H9 (cell line): ENCODE measurements around the gene PPP3CA. TPM values are rescaled to one million over a fixed set of nuclear protein-coding genes. Genes with fewer than 3 reads are reported as not detected.

Source experiments
- DNase-seq: peaks from one replicate; pipeline ENCODE4 v3.0.0-alpha.2; 2017
- H2AFZ ChIP-seq: one replicate; pipeline ENCODE4 v1.6.1; 2013; ENCODE audit warnings: mild to moderate bottlenecking, low read length, control low read depth, moderate library complexity
- H2AK5ac ChIP-seq: 2 replicates; pipeline ENCODE4 v1.6.1; 2013; ENCODE audit warnings: low read length, control low read depth, mixed read lengths; ENCODE audit not compliant: insufficient read length
- H2BK120ac ChIP-seq: one replicate; pipeline ENCODE4 v1.6.1; 2013; ENCODE audit warnings: low read depth, mild to moderate bottlenecking, low read length, control low read depth, inconsistent platforms; ENCODE audit not compliant: poor library complexity, severe bottlenecking
- H2BK12ac ChIP-seq: 2 replicates; pipeline ENCODE4 v1.6.1; 2013; ENCODE audit warnings: low read length, control low read depth, mixed read lengths, low read depth; ENCODE audit not compliant: insufficient read length
- H2BK15ac ChIP-seq: 2 replicates; pipeline ENCODE4 v1.6.1; 2013; ENCODE audit warnings: low read depth, low read length, control low read depth
- H2BK20ac ChIP-seq: one replicate; pipeline ENCODE4 v1.6.1; 2013; ENCODE audit warnings: low read depth, mild to moderate bottlenecking, low read length, control low read depth, inconsistent platforms; ENCODE audit not compliant: poor library complexity, severe bottlenecking
- H2BK5ac ChIP-seq: 2 replicates; pipeline ENCODE4 v1.6.1; 2013; ENCODE audit warnings: low read length, control low read depth, mixed read lengths; ENCODE audit not compliant: insufficient read length
- H3K14ac ChIP-seq: 2 replicates; pipeline ENCODE4 v1.6.1; 2013; ENCODE audit warnings: low read length, control low read depth; ENCODE audit not compliant: insufficient read depth
- H3K18ac ChIP-seq: 2 replicates; pipeline ENCODE4 v1.6.1; 2013; ENCODE audit warnings: low read depth, mild to moderate bottlenecking, mixed read lengths, low read length, control low read depth; ENCODE audit not compliant: insufficient read length
- H3K23ac ChIP-seq: 2 replicates; pipeline ENCODE4 v1.6.1; 2013; ENCODE audit warnings: low read length, control low read depth, mixed read lengths, low read depth; ENCODE audit not compliant: insufficient read length
- H3K23me2 ChIP-seq: 2 replicates; pipeline ENCODE4 v1.6.1; 2013; ENCODE audit warnings: low read depth, mild to moderate bottlenecking, mixed read lengths, low read length, control low read depth; ENCODE audit not compliant: insufficient read length, poor library complexity, severe bottlenecking
- H3K27ac ChIP-seq: 2 replicates; pipeline ENCODE4 v1.5.1; 2013; ENCODE audit warnings: low read length, control low read depth, mixed read lengths, low read depth; ENCODE audit not compliant: insufficient read length
- H3K27me3 ChIP-seq: 2 replicates; pipeline ENCODE4 v1.6.1; 2013; ENCODE audit warnings: low read length, control low read depth, inconsistent platforms; ENCODE audit not compliant: insufficient read depth
- H3K4ac ChIP-seq: 2 replicates; pipeline ENCODE4 v1.6.1; 2013; ENCODE audit warnings: low read depth, mild to moderate bottlenecking, control low read depth, inconsistent platforms, low read length, moderate library complexity
- H3K4me1 ChIP-seq: 2 replicates; pipeline ENCODE4 v1.6.1; 2013; ENCODE audit warnings: low read length, control low read depth, inconsistent platforms; ENCODE audit not compliant: insufficient read depth
- H3K4me2 ChIP-seq: 2 replicates; pipeline ENCODE4 v1.6.1; 2013; ENCODE audit warnings: low read length, control low read depth, mixed read lengths; ENCODE audit not compliant: insufficient read length, insufficient read depth
- H3K56ac ChIP-seq: 2 replicates; pipeline ENCODE4 v1.6.1; 2013; ENCODE audit warnings: low read depth, mild to moderate bottlenecking, mixed read lengths, low read length, control low read depth; ENCODE audit not compliant: insufficient read length
- H3K79me1 ChIP-seq: 2 replicates; pipeline ENCODE4 v1.6.1; 2013; ENCODE audit warnings: low read depth, mild to moderate bottlenecking, moderate library complexity, low read length, control low read depth, inconsistent platforms; ENCODE audit not compliant: insufficient read depth, poor library complexity, severe bottlenecking
- H3K79me2 ChIP-seq: 2 replicates; pipeline ENCODE4 v1.6.1; 2013; ENCODE audit warnings: low read length, control low read depth, inconsistent platforms; ENCODE audit not compliant: insufficient read depth
- H3K9ac ChIP-seq: 2 replicates; pipeline ENCODE4 v1.6.1; 2013; ENCODE audit warnings: low read length, control low read depth, mixed read lengths; ENCODE audit not compliant: insufficient read length; ENCODE audit errors: extremely low read depth
- H3K9me3 ChIP-seq: one replicate; pipeline ENCODE4 v1.6.1; 2013; ENCODE audit warnings: low read depth, low read length, inconsistent platforms; ENCODE audit not compliant: control insufficient read depth
- H3T11ph ChIP-seq: one replicate; pipeline ENCODE4 v1.6.1; 2013; ENCODE audit warnings: mild to moderate bottlenecking, low read length, control low read depth, inconsistent platforms
- H4K20me1 ChIP-seq: one replicate; pipeline ENCODE4 v1.6.1; 2013; ENCODE audit not compliant: control insufficient read depth, insufficient read length, insufficient read depth
- H4K5ac ChIP-seq: 2 replicates; pipeline ENCODE4 v1.6.1; 2013; ENCODE audit warnings: low read depth, mild to moderate bottlenecking, mixed read lengths, low read length, control low read depth; ENCODE audit not compliant: insufficient read length
- H4K8ac ChIP-seq: replicated peaks from 2 replicates; pipeline ENCODE4 v1.6.1; 2013; ENCODE audit warnings: low read length, control low read depth, mixed read lengths, low read depth; ENCODE audit not compliant: insufficient read length
- H4K91ac ChIP-seq: 2 replicates; pipeline ENCODE4 v1.6.1; 2013; ENCODE audit warnings: low read depth, mild to moderate bottlenecking, moderate library complexity, mixed read lengths, low read length, control low read depth; ENCODE audit not compliant: insufficient read length
- H3K27ac Mint-ChIP-seq, 3 experiments: 2 replicates in 2 of 3; 3 replicates in 1 of 3; pipeline ENCODE4 v1.8.0; 2020 to 2021; ENCODE audit warnings: mixed read lengths in 3 of 3, mild to moderate bottlenecking in 1 of 3, moderate library complexity in 1 of 3
- H3K27me3 Mint-ChIP-seq: 2 replicates; pipeline ENCODE4 v1.8.0; 2021; ENCODE audit warnings: low read depth, mild to moderate bottlenecking, moderate library complexity, mixed read lengths
- H3K36me3 Mint-ChIP-seq, 3 experiments: 2 replicates in 2 of 3; 3 replicates in 1 of 3; pipeline ENCODE4 v1.8.0; 2020 to 2021; ENCODE audit warnings: low read depth in 3 of 3, mixed read lengths in 3 of 3; ENCODE audit not compliant: insufficient read depth in 1 of 3
- H3K4me1 Mint-ChIP-seq, 2 experiments: 2 replicates each; pipeline ENCODE4 v1.8.0; 2020; ENCODE audit warnings: mixed read lengths in 2 of 2
- H3K4me3 Mint-ChIP-seq, 2 experiments: 2 replicates in 1 of 2; 3 replicates in 1 of 2; pipeline ENCODE4 v1.8.0; 2020 to 2021; ENCODE audit warnings: mild to moderate bottlenecking in 2 of 2, mixed read lengths in 2 of 2, moderate library complexity in 1 of 2
- H3K9me3 Mint-ChIP-seq, 2 experiments: 2 replicates in 1 of 2; 3 replicates in 1 of 2; pipeline ENCODE4 v1.8.0; 2020; ENCODE audit warnings: mild to moderate bottlenecking in 2 of 2, mixed read lengths in 2 of 2, moderate library complexity in 1 of 2
- CTCF ChIP-seq: fragments of 200-600 bp; sonication (generic); conservative IDR thresholded peaks from 3 replicates; pipeline ENCODE4 v1.8.0; 2021; ENCODE audit warnings: antibody characterized with exemption, mild to moderate bottlenecking
- WGBS: extraction: QIAGEN DNeasy Blood & Tissue Kit; methylation state at CpG from one replicate; pipeline ENCODE4 v1.1.7; 2013; ENCODE audit warnings: missing lambda C conversion rate, low lambda C conversion rate, mixed read lengths; ENCODE audit not compliant: insufficient read length; ENCODE audit errors: extremely low coverage; 5-methylcytosine and 5-hydroxymethylcytosine counted together
- total RNA-seq: library from RNA; stranded (reverse); gene quantifications from 2 replicates; pipeline ENCODE4 v1.2.1, GENCODE V29; 2021

The PPP3CA gene
- total RNA-seq, 1 experiment from 2014 or later, result 16.8 TPM

GRCh38 chr4:101155945-101156344 is 191.4 kb downstream of the PPP3CA start:
- no peak overlapping the region for H3K4me2 ChIP-seq
- no peaks in the 10 kb centered on the region for H3K23me2 ChIP-seq
- H3K9me3 ChIP-seq, result no peaks in the 10 kb centered on the region
- no peak for DNase-seq
- TF ChIP-seq CTCF, result no peak
- H4K8ac ChIP-seq, result no peak overlapping the region
- H4K20me1 ChIP-seq, result no peaks in the 10 kb centered on the region
- no peaks in the 10 kb centered on the region for H3K27me3 ChIP-seq
- no peak overlapping the region for H3K9ac ChIP-seq
- no peaks in the 10 kb centered on the region for H3K27me3 Mint-ChIP-seq
- no peak overlapping the region for H2BK12ac ChIP-seq
- H3K4ac ChIP-seq, result no peak overlapping the region
- H3K4me1 Mint-ChIP-seq, result peaks cover 46 to 59% of the 10 kb centered on the region in 2 experiments
- no peaks in the 10 kb centered on the region for H3K36me3 Mint-ChIP-seq
- no peak overlapping the region for H2BK20ac ChIP-seq
- H2AK5ac ChIP-seq, result no peak overlapping the region
- peak overlapping the region; percentile 45 to 88 (median 63); a peak in 6 of 7 replicates for H3K27ac Mint-ChIP-seq
- no peak overlapping the region for H3K14ac ChIP-seq
- H2BK15ac ChIP-seq, result no peak overlapping the region
- H3K4me3 Mint-ChIP-seq, result no peak overlapping the region
- no peak overlapping the region for H4K91ac ChIP-seq
- H3K18ac ChIP-seq, result no peak overlapping the region
- H3K79me1 ChIP-seq, result no peaks in the 10 kb centered on the region
- no peaks in the 10 kb centered on the region; the same call in 1 of the 2 replicates for H3K79me2 ChIP-seq
- no peak overlapping the region for H3K23ac ChIP-seq
- H3T11ph ChIP-seq, result no peak overlapping the region
- H2AFZ ChIP-seq, result no peak overlapping the region
- no peaks in the 10 kb centered on the region for H3K9me3 Mint-ChIP-seq
- no peak overlapping the region for H2BK5ac ChIP-seq
- no peak overlapping the region for H3K27ac ChIP-seq
- H3K4me1 ChIP-seq, result peaks cover 3% of the 10 kb centered on the region; the same call in 1 of the 2 replicates
- no peak overlapping the region for H3K56ac ChIP-seq
- WGBS, result no CpG with 5 or more reads among the region's 1 CpG
- no peak overlapping the region for H2BK120ac ChIP-seq
- H4K5ac ChIP-seq, result no peak overlapping the region
